GM23338 (cell line): ENCODE data around the gene HMG20B. TPM values are rescaled to one million over a fixed set of nuclear protein-coding genes. Genes with fewer than 3 reads are reported as not detected.

ENCODE experiments used
- ATAC-seq: fragments of 200-7000 bp; cut with Tn5 transposase; 3 replicates; pipeline ENCODE4 v1.9.1; 2020
- DNase-seq: peaks from one replicate; pipeline ENCODE4 v3.0.0-alpha.2; 2015; ENCODE audit warnings: low spot score
- H2AFZ ChIP-seq: fragments of 200-600 bp; sonication (generic); 2 replicates; pipeline ENCODE4 v1.8.0; 2016; ENCODE audit warnings: antibody characterized with exemption, mild to moderate bottlenecking, moderate library complexity
- H3F3A ChIP-seq: fragments of 200-600 bp; sonication (generic); replicated peaks from 2 replicates; pipeline ENCODE4 v1.8.0; 2017; ENCODE audit warnings: antibody characterized with exemption, mixed run types, low read depth
- H3K27ac ChIP-seq: fragments of 200-600 bp; sonication (generic); 2 replicates; pipeline ENCODE4 v1.6.1; 2016; ENCODE audit warnings: low read depth
- H3K27me3 ChIP-seq: fragments of 200-600 bp; sonication (generic); 2 replicates; pipeline ENCODE4 v1.8.0; 2016; ENCODE audit warnings: mild to moderate bottlenecking, mixed run types, moderate library complexity; ENCODE audit not compliant: insufficient read depth
- H3K36me3 ChIP-seq: fragments of 200-600 bp; sonication (generic); 2 replicates; pipeline ENCODE4 v1.8.0; 2016; ENCODE audit warnings: mild to moderate bottlenecking; ENCODE audit not compliant: insufficient read depth
- H3K4me1 ChIP-seq: fragments of 200-600 bp; sonication (generic); 2 replicates; pipeline ENCODE4 v1.8.0; 2016; ENCODE audit warnings: mild to moderate bottlenecking, moderate library complexity; ENCODE audit not compliant: insufficient read depth
- H3K4me2 ChIP-seq: fragments of 200-600 bp; sonication (generic); 2 replicates; pipeline ENCODE4 v1.7.1; 2017; ENCODE audit warnings: mixed run types
- H3K4me3 ChIP-seq: fragments of 200-600 bp; sonication (generic); 2 replicates; pipeline ENCODE4 v1.6.1; 2016; ENCODE audit warnings: mixed run types
- H3K79me2 ChIP-seq: fragments of 200-600 bp; sonication (generic); replicated peaks from 2 replicates; pipeline ENCODE4 v1.8.0; 2017; ENCODE audit warnings: mild to moderate bottlenecking; ENCODE audit not compliant: insufficient read depth
- H3K9me2 ChIP-seq: fragments of 200-600 bp; sonication (generic); 2 replicates; pipeline ENCODE4 v1.8.0; 2017; ENCODE audit not compliant: insufficient read depth
- H4K20me1 ChIP-seq: fragments of 200-600 bp; sonication (generic); replicated peaks from 2 replicates; pipeline ENCODE4 v1.8.0; 2017; ENCODE audit warnings: mild to moderate bottlenecking; ENCODE audit not compliant: insufficient read depth
- H3K27ac Mint-ChIP-seq: 2 replicates; pipeline ENCODE4 v1.8.0; 2020; ENCODE audit warnings: inconsistent platforms, mild to moderate bottlenecking, moderate library complexity, mixed read lengths
- H3K27me3 Mint-ChIP-seq: 3 replicates; pipeline ENCODE4 v1.8.0; 2022; ENCODE audit warnings: low read depth, mild to moderate bottlenecking, moderate library complexity, mixed read lengths, inconsistent platforms; ENCODE audit not compliant: insufficient read depth, poor library complexity
- H3K36me3 Mint-ChIP-seq: 3 replicates; pipeline ENCODE4 v1.8.0; 2021; ENCODE audit warnings: low read depth, mild to moderate bottlenecking, inconsistent platforms, moderate library complexity, mixed read lengths
- H3K4me1 Mint-ChIP-seq: 3 replicates; pipeline ENCODE4 v1.8.0; 2020; ENCODE audit warnings: mild to moderate bottlenecking, inconsistent platforms, mixed read lengths
- H3K4me3 Mint-ChIP-seq: 3 replicates; pipeline ENCODE4 v1.8.0; 2021; ENCODE audit warnings: moderate library complexity, mild to moderate bottlenecking, inconsistent platforms, mixed read lengths
- H3K9me3 Mint-ChIP-seq: 3 replicates; pipeline ENCODE4 v1.8.0; 2020; ENCODE audit warnings: moderate library complexity, mild to moderate bottlenecking, inconsistent platforms, mixed read lengths
- CREB1 ChIP-seq: fragments of 250-450 bp; sonication (Bioruptor Pico); IDR thresholded peaks from 2 replicates; pipeline ENCODE4 v1.5.0; 2020; ENCODE audit warnings: low read depth, mild to moderate bottlenecking, moderate library complexity
- EZH2phosphoT487 ChIP-seq: fragments of 200-600 bp; sonication (generic); IDR thresholded peaks from one replicate; pipeline ENCODE4 v1.8.1; 2018; ENCODE audit warnings: antibody characterized with exemption; ENCODE audit not compliant: unreplicated experiment
- JUNB ChIP-seq: IDR thresholded peaks from one replicate; pipeline ENCODE4 v1.6.1; 2016; ENCODE audit warnings: antibody characterized with exemption; ENCODE audit not compliant: unreplicated experiment
- NANOG ChIP-seq: IDR thresholded peaks from 2 replicates; pipeline ENCODE4 v1.6.1; 2016; ENCODE audit warnings: antibody characterized with exemption, borderline replicate concordance
- POLR2AphosphoS5 ChIP-seq: IDR thresholded peaks from 2 replicates; pipeline ENCODE4 v1.6.1; 2016; ENCODE audit warnings: antibody characterized with exemption, low read depth
- STAT1 ChIP-seq: IDR thresholded peaks from one replicate; pipeline ENCODE4 v1.6.1; 2016; ENCODE audit warnings: antibody characterized with exemption; ENCODE audit not compliant: unreplicated experiment
- ZNF114 ChIP-seq: fragments of 250-450 bp; sonication (Bioruptor Pico); IDR thresholded peaks from 2 replicates; pipeline ENCODE4 v1.5.0; 2020; ENCODE audit warnings: mild to moderate bottlenecking, moderate library complexity
- ZNF331 ChIP-seq: fragments of 250-450 bp; sonication (Bioruptor Pico); IDR thresholded peaks from 2 replicates; pipeline ENCODE4 v1.5.0; 2020; ENCODE audit warnings: low read depth, mild to moderate bottlenecking, moderate library complexity
- polyA plus RNA-seq: library from polyadenylated mRNA; unstranded; fragments of >200 nt; fragmentation: Nextera tagmentation; extraction: Ambion mirVana; gene quantifications from 2 replicates; pipeline ENCODE4 v1.2.1, GENCODE V29; 2016
- total RNA-seq: library from RNA; depleted of rRNA; stranded (reverse); fragments of >200 nt; shearing (Covaris generic); gene quantifications from 2 replicates; pipeline ENCODE4 v1.2.3, GENCODE V29; 2014
- TF ChIP-seq, protein P1 (sequence below): IDR thresholded peaks from one replicate; pipeline ENCODE4 v1.6.1; 2018; ENCODE audit warnings: antibody characterized with exemption; ENCODE audit not compliant: unreplicated experiment
- TF ChIP-seq, protein P2 (sequence below), 2 experiments: fragments of 200-600 bp in 1 of 2; sonication (generic) in 1 of 2; conservative IDR thresholded peaks; 2 replicates each; pipeline versions ENCODE4 v1.5.1 to v1.6.1; 2016 to 2017; ENCODE audit warnings: antibody characterized with exemption in 2 of 2, low read depth in 2 of 2, mild to moderate bottlenecking in 2 of 2, moderate library complexity in 1 of 2
- TF ChIP-seq, protein P3 (sequence below): fragments of 250-450 bp; sonication (Bioruptor Pico); IDR thresholded peaks from 2 replicates; pipeline ENCODE4 v1.5.0; 2020; ENCODE audit warnings: mild to moderate bottlenecking, moderate library complexity
- TF ChIP-seq, protein P4 (sequence below): IDR thresholded peaks from 2 replicates; pipeline ENCODE4 v1.6.1; 2016; ENCODE audit warnings: antibody characterized with exemption

Gene HMG20B
- total and polyA plus RNA-seq, 2 experiments from 2014 or later, result 74.1 to 130 TPM

DNA sequence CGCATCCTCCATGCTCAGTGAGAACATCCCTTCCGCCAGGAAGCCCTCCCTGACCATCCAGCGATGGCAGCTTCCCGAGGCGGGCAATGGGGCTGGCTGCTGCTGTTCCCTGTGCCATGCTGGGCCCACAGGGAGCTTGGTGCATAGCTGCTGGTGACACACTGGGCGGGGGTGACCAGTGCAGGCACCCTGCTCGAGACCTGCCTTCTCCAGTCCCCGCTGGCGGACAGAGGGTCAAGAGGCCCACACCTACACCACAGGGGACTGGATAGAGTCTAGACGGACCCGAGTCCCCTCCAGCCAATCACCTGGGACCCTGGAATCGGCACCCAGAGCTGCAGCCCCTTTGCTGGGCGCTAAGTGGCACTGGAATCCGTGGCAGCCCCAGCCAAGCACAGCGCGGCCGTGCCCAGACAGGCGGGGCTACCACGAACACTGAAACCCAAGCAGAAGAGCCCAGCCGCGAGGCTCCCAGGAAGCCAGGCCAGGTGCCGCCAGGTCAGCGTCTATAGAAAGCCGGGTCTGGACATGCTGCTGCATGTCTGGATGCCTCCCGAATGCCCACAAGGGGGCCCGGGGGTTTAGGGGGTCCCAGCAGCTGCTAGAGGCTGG, 42.9 kb downstream of the HMG20B start (continued):
- TF ChIP-seq, protein P1, sequence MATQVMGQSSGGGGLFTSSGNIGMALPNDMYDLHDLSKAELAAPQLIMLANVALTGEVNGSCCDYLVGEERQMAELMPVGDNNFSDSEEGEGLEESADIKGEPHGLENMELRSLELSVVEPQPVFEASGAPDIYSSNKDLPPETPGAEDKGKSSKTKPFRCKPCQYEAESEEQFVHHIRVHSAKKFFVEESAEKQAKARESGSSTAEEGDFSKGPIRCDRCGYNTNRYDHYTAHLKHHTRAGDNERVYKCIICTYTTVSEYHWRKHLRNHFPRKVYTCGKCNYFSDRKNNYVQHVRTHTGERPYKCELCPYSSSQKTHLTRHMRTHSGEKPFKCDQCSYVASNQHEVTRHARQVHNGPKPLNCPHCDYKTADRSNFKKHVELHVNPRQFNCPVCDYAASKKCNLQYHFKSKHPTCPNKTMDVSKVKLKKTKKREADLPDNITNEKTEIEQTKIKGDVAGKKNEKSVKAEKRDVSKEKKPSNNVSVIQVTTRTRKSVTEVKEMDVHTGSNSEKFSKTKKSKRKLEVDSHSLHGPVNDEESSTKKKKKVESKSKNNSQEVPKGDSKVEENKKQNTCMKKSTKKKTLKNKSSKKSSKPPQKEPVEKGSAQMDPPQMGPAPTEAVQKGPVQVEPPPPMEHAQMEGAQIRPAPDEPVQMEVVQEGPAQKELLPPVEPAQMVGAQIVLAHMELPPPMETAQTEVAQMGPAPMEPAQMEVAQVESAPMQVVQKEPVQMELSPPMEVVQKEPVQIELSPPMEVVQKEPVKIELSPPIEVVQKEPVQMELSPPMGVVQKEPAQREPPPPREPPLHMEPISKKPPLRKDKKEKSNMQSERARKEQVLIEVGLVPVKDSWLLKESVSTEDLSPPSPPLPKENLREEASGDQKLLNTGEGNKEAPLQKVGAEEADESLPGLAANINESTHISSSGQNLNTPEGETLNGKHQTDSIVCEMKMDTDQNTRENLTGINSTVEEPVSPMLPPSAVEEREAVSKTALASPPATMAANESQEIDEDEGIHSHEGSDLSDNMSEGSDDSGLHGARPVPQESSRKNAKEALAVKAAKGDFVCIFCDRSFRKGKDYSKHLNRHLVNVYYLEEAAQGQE, result no peak
- no peak for TF ChIP-seq CREB1 (CRISPR knock-in tag)
- no peak for TF ChIP-seq JUNB
- no peak for TF ChIP-seq POLR2AphosphoS5
- TF ChIP-seq ZNF331 (CRISPR knock-in tag), result no peak
- TF ChIP-seq EZH2phosphoT487, result no peak
- TF ChIP-seq NANOG, result no peak
- no peak for TF ChIP-seq ZNF114 (CRISPR knock-in tag)
- TF ChIP-seq, protein P2, sequence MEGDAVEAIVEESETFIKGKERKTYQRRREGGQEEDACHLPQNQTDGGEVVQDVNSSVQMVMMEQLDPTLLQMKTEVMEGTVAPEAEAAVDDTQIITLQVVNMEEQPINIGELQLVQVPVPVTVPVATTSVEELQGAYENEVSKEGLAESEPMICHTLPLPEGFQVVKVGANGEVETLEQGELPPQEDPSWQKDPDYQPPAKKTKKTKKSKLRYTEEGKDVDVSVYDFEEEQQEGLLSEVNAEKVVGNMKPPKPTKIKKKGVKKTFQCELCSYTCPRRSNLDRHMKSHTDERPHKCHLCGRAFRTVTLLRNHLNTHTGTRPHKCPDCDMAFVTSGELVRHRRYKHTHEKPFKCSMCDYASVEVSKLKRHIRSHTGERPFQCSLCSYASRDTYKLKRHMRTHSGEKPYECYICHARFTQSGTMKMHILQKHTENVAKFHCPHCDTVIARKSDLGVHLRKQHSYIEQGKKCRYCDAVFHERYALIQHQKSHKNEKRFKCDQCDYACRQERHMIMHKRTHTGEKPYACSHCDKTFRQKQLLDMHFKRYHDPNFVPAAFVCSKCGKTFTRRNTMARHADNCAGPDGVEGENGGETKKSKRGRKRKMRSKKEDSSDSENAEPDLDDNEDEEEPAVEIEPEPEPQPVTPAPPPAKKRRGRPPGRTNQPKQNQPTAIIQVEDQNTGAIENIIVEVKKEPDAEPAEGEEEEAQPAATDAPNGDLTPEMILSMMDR (conservative IDR thresholded peaks at IDR 0.05; ENCODE audit: low read depth in 2 of 2), result no peak
- TF ChIP-seq STAT1, result no peak

DNA sequence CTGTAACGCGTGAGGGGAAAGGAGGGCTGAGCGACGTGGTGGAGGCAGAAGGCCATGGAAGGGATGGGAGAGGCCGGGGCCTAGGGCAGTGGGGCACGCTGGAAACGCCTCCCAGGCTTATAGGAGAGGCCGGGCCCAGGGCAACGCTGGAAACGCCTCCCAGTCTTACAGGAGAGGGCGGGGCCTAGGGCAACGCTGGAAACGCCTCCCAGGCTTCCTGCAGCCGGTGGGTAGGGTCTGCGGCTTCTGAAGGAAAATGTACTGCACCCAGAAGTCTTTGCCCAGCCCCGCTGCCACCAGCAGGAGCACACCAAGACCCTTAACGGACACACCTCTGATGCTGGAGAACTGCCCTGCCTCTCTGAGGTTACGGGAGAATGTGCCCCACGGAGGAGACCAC, 44.7 kb downstream of the HMG20B start:
- Histone ChIP-seq H3K27ac (no peak overlapping the region), H3K4me2 (no peak overlapping the region), H3K36me3 (no peaks in the 10 kb centered on the region), H2AFZ (no peak overlapping the region), H4K20me1 (peaks cover 5% of the 10 kb centered on the region), H3K4me1 (no peaks in the 10 kb centered on the region; the same call in 1 of the 2 replicates), H3K79me2 (no peaks in the 10 kb centered on the region), H3K27me3 (no peaks in the 10 kb centered on the region), H3K4me3 (no peak overlapping the region), H3K9me2 (no peaks in the 10 kb centered on the region), H3F3A (0 out of 2 replicates have a peak, but pooled peaks cover 8% of the 10 kb centered on the region)
- Mint-ChIP-seq H3K36me3 (peaks cover 13% of the 10 kb centered on the region), H3K9me3 (no peaks in the 10 kb centered on the region), H3K27me3 (peaks cover 4% of the 10 kb centered on the region), H3K27ac (no peak overlapping the region), H3K4me1 (0 out of 3 replicates have a peak, but pooled peaks cover 2% of the 10 kb centered on the region), H3K4me3 (no peak overlapping the region)
- ATAC-seq (peak; percentile 23), DNase-seq (peak; percentile 56)
- TF ChIP-seq, protein P3, sequence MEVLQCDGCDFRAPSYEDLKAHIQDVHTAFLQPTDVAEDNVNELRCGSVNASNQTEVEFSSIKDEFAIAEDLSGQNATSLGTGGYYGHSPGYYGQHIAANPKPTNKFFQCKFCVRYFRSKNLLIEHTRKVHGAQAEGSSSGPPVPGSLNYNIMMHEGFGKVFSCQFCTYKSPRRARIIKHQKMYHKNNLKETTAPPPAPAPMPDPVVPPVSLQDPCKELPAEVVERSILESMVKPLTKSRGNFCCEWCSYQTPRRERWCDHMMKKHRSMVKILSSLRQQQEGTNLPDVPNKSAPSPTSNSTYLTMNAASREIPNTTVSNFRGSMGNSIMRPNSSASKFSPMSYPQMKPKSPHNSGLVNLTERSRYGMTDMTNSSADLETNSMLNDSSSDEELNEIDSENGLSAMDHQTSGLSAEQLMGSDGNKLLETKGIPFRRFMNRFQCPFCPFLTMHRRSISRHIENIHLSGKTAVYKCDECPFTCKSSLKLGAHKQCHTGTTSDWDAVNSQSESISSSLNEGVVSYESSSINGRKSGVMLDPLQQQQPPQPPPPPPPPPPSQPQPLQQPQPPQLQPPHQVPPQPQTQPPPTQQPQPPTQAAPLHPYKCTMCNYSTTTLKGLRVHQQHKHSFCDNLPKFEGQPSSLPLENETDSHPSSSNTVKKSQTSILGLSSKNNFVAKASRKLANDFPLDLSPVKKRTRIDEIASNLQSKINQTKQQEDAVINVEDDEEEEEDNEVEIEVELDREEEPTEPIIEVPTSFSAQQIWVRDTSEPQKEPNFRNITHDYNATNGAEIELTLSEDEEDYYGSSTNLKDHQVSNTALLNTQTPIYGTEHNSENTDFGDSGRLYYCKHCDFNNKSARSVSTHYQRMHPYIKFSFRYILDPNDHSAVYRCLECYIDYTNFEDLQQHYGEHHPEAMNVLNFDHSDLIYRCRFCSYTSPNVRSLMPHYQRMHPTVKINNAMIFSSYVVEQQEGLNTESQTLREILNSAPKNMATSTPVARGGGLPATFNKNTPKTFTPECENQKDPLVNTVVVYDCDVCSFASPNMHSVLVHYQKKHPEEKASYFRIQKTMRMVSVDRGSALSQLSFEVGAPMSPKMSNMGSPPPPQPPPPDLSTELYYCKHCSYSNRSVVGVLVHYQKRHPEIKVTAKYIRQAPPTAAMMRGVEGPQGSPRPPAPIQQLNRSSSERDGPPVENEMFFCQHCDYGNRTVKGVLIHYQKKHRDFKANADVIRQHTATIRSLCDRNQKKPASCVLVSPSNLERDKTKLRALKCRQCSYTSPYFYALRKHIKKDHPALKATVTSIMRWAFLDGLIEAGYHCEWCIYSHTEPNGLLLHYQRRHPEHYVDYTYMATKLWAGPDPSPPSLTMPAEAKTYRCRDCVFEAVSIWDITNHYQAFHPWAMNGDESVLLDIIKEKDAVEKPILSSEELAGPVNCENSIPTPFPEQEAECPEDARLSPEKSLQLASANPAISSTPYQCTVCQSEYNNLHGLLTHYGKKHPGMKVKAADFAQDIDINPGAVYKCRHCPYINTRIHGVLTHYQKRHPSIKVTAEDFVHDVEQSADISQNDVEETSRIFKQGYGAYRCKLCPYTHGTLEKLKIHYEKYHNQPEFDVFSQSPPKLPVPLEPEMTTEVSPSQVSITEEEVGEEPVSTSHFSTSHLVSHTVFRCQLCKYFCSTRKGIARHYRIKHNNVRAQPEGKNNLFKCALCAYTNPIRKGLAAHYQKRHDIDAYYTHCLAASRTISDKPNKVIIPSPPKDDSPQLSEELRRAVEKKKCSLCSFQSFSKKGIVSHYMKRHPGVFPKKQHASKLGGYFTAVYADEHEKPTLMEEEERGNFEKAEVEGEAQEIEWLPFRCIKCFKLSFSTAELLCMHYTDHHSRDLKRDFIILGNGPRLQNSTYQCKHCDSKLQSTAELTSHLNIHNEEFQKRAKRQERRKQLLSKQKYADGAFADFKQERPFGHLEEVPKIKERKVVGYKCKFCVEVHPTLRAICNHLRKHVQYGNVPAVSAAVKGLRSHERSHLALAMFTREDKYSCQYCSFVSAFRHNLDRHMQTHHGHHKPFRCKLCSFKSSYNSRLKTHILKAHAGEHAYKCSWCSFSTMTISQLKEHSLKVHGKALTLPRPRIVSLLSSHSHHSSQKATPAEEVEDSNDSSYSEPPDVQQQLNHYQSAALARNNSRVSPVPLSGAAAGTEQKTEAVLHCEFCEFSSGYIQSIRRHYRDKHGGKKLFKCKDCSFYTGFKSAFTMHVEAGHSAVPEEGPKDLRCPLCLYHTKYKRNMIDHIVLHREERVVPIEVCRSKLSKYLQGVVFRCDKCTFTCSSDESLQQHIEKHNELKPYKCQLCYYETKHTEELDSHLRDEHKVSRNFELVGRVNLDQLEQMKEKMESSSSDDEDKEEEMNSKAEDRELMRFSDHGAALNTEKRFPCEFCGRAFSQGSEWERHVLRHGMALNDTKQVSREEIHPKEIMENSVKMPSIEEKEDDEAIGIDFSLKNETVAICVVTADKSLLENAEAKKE, result no peak
- TF ChIP-seq POLR2AphosphoS5, result no peak
- TF ChIP-seq, protein P4, sequence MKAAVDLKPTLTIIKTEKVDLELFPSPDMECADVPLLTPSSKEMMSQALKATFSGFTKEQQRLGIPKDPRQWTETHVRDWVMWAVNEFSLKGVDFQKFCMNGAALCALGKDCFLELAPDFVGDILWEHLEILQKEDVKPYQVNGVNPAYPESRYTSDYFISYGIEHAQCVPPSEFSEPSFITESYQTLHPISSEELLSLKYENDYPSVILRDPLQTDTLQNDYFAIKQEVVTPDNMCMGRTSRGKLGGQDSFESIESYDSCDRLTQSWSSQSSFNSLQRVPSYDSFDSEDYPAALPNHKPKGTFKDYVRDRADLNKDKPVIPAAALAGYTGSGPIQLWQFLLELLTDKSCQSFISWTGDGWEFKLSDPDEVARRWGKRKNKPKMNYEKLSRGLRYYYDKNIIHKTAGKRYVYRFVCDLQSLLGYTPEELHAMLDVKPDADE, result no peak
